OCI-M1 (cell line): ENCODE measurements around the gene BBS1.

Experiments
- DNase-seq: peaks from one replicate; lab custom pipeline; 2025; lab: John Stamatoyannopoulos, UW

BBS1 gene

GRCh38 chr11:66549696-66550095, 39.3 kb downstream of the BBS1 start:
- DNase-seq = no peak

GRCh38 chr11:66550887-66551286, 40.5 kb downstream of the BBS1 start:
- no peak for DNase-seq

GRCh38 chr11:66554602-66555001, 44.2 kb downstream of the BBS1 start:
- no peak for DNase-seq

GRCh38 chr11:66555416-66555815, 45.0 kb downstream of the BBS1 start:
- no peak for DNase-seq

GRCh38 chr11:66556086-66556485, 45.7 kb downstream of the BBS1 start:
- DNase-seq = no peak

GRCh38 chr11:66557733-66558326, 47.4 kb downstream of the BBS1 start:
- no peak for DNase-seq

- no peak for DNase-seq
These were observed 48.9 kb downstream of the BBS1 start for GRCh38 chr11:66559142-66559865.

- DNase-seq = no peak
These were observed 49.6 kb downstream of the BBS1 start for GRCh38 chr11:66559866-66560676.

GRCh38 chr11:66561178-66561974, 50.9 kb downstream of the BBS1 start:
- DNase-seq = no peak

- no peak for DNase-seq
These were observed 51.5 kb downstream of the BBS1 start for GRCh38 chr11:66561975-66562248.

GRCh38 chr11:66562275-66562674, 51.8 kb downstream of the BBS1 start:
- DNase-seq = no peak

GRCh38 chr11:66562907-66563583, 52.6 kb downstream of the BBS1 start:
- no peak for DNase-seq

GRCh38 chr11:66563832-66564231, 53.4 kb downstream of the BBS1 start:
- DNase-seq = no peak

- no peak for DNase-seq
These were observed 54.1 kb downstream of the BBS1 start for GRCh38 chr11:66564538-66564937.

- DNase-seq = no peak
These were observed 54.5 kb downstream of the BBS1 start for GRCh38 chr11:66564984-66565383.

- DNase-seq = no peak
These were observed 55.8 kb downstream of the BBS1 start for GRCh38 chr11:66566221-66566620.

GRCh38 chr11:66567787-66568123, 57.3 kb downstream of the BBS1 start:
- DNase-seq = no peak

GRCh38 chr11:66568124-66568916, 57.9 kb downstream of the BBS1 start, which contains the start of gene CTSF:
TSS of gene CTSF (minus strand) at chr11:66568606. CDS start at chr11:66568486, 120 bp downstream.
- DNase-seq = peak; percentile 89

- DNase-seq = no peak
These were observed 58.6 kb downstream of the BBS1 start for GRCh38 chr11:66569076-66569475.

- DNase-seq = no peak
These were observed 59.8 kb downstream of the BBS1 start for GRCh38 chr11:66570079-66570849.
